Rectal smooth muscle tissue (tissue), 1 donor: ENCODE data around the gene CYB5R3.
"Not testable (repeated sequence)": the region's sequence is repeated elsewhere in the genome, so short reads cannot be mapped to it uniquely, and the experiment has no call there.

Experiments used
- H3K27ac ChIP-seq: one replicate; pipeline ENCODE4 v1.7.0; 2013; ENCODE audit warnings: low read depth, low read length, inconsistent platforms
- H3K27me3 ChIP-seq: one replicate; pipeline ENCODE4 v1.7.0; 2013; ENCODE audit warnings: low read length; ENCODE audit not compliant: control insufficient read depth, insufficient read depth
- H3K36me3 ChIP-seq: one replicate; pipeline ENCODE4 v1.7.0; 2013; ENCODE audit warnings: low read length; ENCODE audit not compliant: control insufficient read depth, insufficient read depth
- H3K4me1 ChIP-seq: one replicate; pipeline ENCODE4 v1.7.0; 2013; ENCODE audit warnings: low read length; ENCODE audit not compliant: control insufficient read depth, insufficient read depth
- H3K4me3 ChIP-seq: one replicate; pipeline ENCODE4 v1.7.0; 2013; ENCODE audit warnings: low read length
- H3K9ac ChIP-seq: one replicate; pipeline ENCODE4 v1.7.0; 2013; ENCODE audit warnings: low read length

CYB5R3 gene

GRCh38 chr22:42611051-42611450 is 38.1 kb downstream of the CYB5R3 start:
- Histone ChIP-seq H3K4me1 (peaks cover 27% of the 10 kb centered on the region), H3K27ac (no peak overlapping the region), H3K36me3 (peaks cover 7% of the 10 kb centered on the region)

GRCh38 chr22:42610186-42610585 is 39.0 kb downstream of the CYB5R3 start:
- Histone ChIP-seq H3K36me3 (peaks cover 7% of the 10 kb centered on the region), H3K4me3 (no peak overlapping the region), H3K27me3 (no peaks in the 10 kb centered on the region), H3K9ac (no peak overlapping the region), H3K27ac (no peak overlapping the region), H3K4me1 (peaks cover 24% of the 10 kb centered on the region)

More at GRCh38 chr22:42611051-42611450, 38.1 kb downstream of the CYB5R3 start:
- Histone ChIP-seq H3K27me3 (no peaks in the 10 kb centered on the region), H3K9ac (no peak overlapping the region), H3K4me3 (no peak overlapping the region)

- Histone ChIP-seq H3K27me3 (no peaks in the 10 kb centered on the region), H3K27ac (peak overlapping the region; percentile 12), H3K4me3 (peak overlapping the region; percentile 22), H3K9ac (no peak overlapping the region), H3K36me3 (peaks cover 7% of the 10 kb centered on the region), H3K4me1 (peaks cover 24% of the 10 kb centered on the region)
Measured at GRCh38 chr22:42608823-42609361, 40.3 kb downstream of the CYB5R3 start.

GRCh38 chr22:42608136-42608822 is 40.9 kb downstream of the CYB5R3 start:
- Histone ChIP-seq H3K9ac (no peak overlapping the region), H3K27me3 (no peaks in the 10 kb centered on the region), H3K36me3 (peaks cover 7% of the 10 kb centered on the region), H3K27ac (peak overlapping the region; percentile 12), H3K4me1 (peaks cover 23% of the 10 kb centered on the region), H3K4me3 (peak overlapping the region; percentile 22)

GRCh38 chr22:42607641-42608040 is 41.6 kb downstream of the CYB5R3 start:
- H3K27ac ChIP-seq, H3K27me3 ChIP-seq, H3K9ac ChIP-seq, H3K4me3 ChIP-seq: not testable (repeated sequence)
- Histone ChIP-seq H3K36me3 (peaks cover 14% of the 10 kb centered on the region), H3K4me1 (peaks cover 17% of the 10 kb centered on the region)

GRCh38 chr22:42604403-42604802 is 44.8 kb downstream of the CYB5R3 start:
- Histone ChIP-seq H3K4me3 (no peak overlapping the region), H3K4me1 (peaks cover 3% of the 10 kb centered on the region), H3K27me3 (no peaks in the 10 kb centered on the region), H3K36me3 (peaks cover 20% of the 10 kb centered on the region), H3K27ac (no peak overlapping the region), H3K9ac (no peak overlapping the region)

- no peaks in the 10 kb centered on the region for H3K4me1 ChIP-seq
- no peak overlapping the region for H3K9ac ChIP-seq
- H3K4me3 ChIP-seq = no peak overlapping the region
- H3K27ac ChIP-seq = no peak overlapping the region
- no peaks in the 10 kb centered on the region for H3K27me3 ChIP-seq
- peaks cover 25% of the 10 kb centered on the region for H3K36me3 ChIP-seq
Measured at GRCh38 chr22:42603427-42603826, 45.8 kb downstream of the CYB5R3 start.

- H3K36me3 ChIP-seq = peaks cover 25% of the 10 kb centered on the region
- H3K27me3 ChIP-seq = no peaks in the 10 kb centered on the region
- H3K4me1 ChIP-seq = no peaks in the 10 kb centered on the region
Measured at GRCh38 chr22:42602470-42602869, 46.7 kb downstream of the CYB5R3 start.

GRCh38 chr22:42601879-42602465 is 47.2 kb downstream of the CYB5R3 start:
- H3K36me3 ChIP-seq = peaks cover 25% of the 10 kb centered on the region
- no peak overlapping the region for H3K27ac ChIP-seq
- H3K4me1 ChIP-seq = no peaks in the 10 kb centered on the region
- H3K9ac ChIP-seq = no peak overlapping the region
- H3K27me3 ChIP-seq = no peaks in the 10 kb centered on the region
- no peak overlapping the region for H3K4me3 ChIP-seq

More at GRCh38 chr22:42602470-42602869, 46.7 kb downstream of the CYB5R3 start:
- H3K4me3 ChIP-seq = no peak overlapping the region
- H3K27ac ChIP-seq = no peak overlapping the region
- H3K9ac ChIP-seq = no peak overlapping the region

- H3K27ac ChIP-seq = no peak overlapping the region
- H3K9ac ChIP-seq = no peak overlapping the region
Measured at GRCh38 chr22:42596863-42597530, 52.2 kb downstream of the CYB5R3 start.

GRCh38 chr22:42596336-42596735 is 52.9 kb downstream of the CYB5R3 start:
- peaks cover 37% of the 10 kb centered on the region for H3K36me3 ChIP-seq
- H3K4me1 ChIP-seq = no peaks in the 10 kb centered on the region
- H3K27ac ChIP-seq = no peak overlapping the region
- no peaks in the 10 kb centered on the region for H3K27me3 ChIP-seq
- no peak overlapping the region for H3K9ac ChIP-seq
- H3K4me3 ChIP-seq = no peak overlapping the region

More at GRCh38 chr22:42596863-42597530, 52.2 kb downstream of the CYB5R3 start:
- no peaks in the 10 kb centered on the region for H3K27me3 ChIP-seq
- H3K36me3 ChIP-seq = peaks cover 35% of the 10 kb centered on the region
- no peaks in the 10 kb centered on the region for H3K4me1 ChIP-seq
- H3K4me3 ChIP-seq = no peak overlapping the region

GRCh38 chr22:42595434-42595833 is 53.8 kb downstream of the CYB5R3 start:
- H3K36me3 ChIP-seq = peaks cover 40% of the 10 kb centered on the region
- H3K27ac ChIP-seq = no peak overlapping the region
- H3K27me3 ChIP-seq = no peaks in the 10 kb centered on the region
- no peak overlapping the region for H3K4me3 ChIP-seq
- H3K9ac ChIP-seq = no peak overlapping the region
- no peaks in the 10 kb centered on the region for H3K4me1 ChIP-seq
